ENCODE results near the gene AZI2.

The AZI2 gene

DNA sequence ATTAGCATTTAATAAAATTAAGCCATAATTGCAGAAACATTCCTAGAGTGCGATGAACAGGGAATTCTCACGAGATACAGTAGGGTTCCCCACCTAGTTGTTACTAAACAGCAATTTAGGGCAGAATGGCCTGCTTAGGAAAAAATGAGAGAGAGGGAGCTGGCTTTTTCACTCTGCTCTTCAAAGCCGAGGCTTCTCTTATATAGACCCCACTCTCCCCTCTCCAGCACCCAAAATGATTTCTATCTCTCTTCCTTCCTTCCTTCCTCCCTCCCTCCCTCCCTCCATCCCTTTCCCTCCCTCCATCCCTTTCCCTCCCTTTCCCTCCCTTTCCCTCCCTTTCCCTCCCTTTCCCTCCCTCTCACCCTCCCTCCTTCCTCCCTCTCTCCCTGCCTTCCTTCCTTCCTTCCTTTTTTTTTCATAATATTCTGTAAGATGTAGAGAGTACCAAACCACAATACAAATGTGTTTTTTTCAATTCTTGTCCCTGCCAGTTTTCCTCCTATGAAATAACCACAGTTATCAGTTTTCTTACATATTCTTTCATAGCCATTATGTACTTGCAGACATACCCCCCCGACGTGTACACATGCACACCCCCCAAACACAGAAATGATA lies 48.2 kb downstream of the AZI2 start:
- DNase-seq = no peak

GRCh38 chr3:28299705-28300104 lies 48.9 kb downstream of the AZI2 start:
- no peak for DNase-seq

- DNase-seq = no peak
Measured at GRCh38 chr3:28295898-28296490, 52.6 kb downstream of the AZI2 start.

- no peak for DNase-seq
Measured at GRCh38 chr3:28294667-28295413, 53.8 kb downstream of the AZI2 start.

GRCh38 chr3:28292622-28293021 lies 56.0 kb downstream of the AZI2 start:
- no peak for DNase-seq

DNA sequence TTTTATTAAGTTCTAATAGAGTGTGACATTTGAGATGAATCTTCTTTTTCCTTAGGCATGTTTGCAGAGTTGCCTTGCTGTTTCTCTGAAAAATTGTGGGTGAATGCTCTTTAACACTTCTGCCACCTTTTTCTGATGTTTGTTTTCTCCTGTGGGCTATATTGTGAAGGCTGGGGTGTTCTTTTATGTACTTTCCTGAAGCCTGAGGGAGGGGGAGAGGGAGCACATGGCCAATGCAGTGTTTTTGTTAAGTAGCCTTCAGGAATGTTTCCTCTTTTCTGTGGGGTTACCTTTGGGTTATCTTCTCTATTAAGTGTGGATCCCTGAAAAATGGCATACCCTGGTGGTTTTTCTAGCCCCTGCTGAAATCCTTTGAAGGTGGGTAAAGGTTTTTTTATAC lies 57.0 kb downstream of the AZI2 start:
- DNase-seq = no peak

- DNase-seq = no peak
Measured at GRCh38 chr3:28290863-28291300, 57.7 kb downstream of the AZI2 start.

DNA sequence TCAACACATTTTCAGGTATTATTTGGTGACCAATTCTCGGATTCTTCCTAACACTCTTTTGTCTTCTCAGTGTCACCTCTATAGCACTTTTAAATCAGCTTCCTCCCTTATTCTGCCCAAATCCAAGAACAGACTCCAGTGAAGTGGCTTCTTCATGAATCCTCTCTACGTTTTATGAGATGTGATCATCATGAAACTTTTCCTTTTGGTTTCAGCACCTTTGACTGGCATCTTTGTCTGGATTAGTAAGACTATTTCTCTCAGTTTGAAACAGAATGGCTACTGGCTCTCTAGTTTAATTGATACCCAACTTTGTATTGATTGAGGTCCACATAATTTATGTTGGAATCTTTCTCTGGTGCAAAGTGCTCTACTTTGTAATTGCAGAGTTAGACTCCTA lies 61.6 kb downstream of the AZI2 start:
- DNase-seq = no peak

- DNase-seq = no peak
Measured at GRCh38 chr3:28286595-28286994, 62.0 kb downstream of the AZI2 start.

DNA sequence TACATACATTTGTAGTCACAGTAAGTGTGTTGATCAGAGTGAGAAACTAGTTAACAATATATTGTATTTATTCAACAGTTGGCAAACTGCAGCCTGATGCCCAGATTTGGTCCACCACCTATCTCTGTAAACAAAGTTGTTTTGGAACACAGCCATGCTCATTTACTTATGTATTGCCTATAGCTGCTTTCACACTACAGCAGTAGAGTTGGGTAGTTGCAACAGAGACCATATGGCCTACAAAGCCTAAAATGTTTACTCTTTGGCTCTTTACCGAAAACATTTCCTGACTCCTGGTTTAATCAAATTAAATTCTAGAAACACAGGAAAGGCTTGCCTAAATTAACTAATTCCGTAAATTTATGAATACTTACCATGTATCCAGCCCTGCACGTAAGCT lies 67.8 kb downstream of the AZI2 start:
- DNase-seq = no peak

- no peak for DNase-seq
Measured at GRCh38 chr3:28279770-28280169, 68.9 kb downstream of the AZI2 start.

GRCh38 chr3:28278918-28279317 lies 69.7 kb downstream of the AZI2 start:
- DNase-seq = no peak

DNA sequence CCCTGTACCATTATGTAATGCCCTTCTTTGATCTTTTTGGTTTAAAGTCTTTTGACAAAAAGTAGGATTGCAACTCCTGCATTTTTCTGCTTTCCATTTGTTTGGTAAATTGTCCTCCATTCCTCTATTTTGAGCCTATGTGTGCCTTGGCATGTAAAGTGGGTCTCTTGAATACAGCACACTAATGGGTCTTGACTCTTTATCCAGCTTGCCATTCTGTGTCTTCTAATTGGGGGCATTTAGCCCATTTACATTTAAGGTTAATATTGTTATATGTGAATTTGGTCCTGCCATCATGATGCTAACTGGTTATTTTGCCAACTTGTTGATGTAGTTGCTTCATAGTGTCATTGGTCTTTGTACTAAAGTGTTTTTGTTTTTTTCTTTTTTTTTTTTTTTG lies 74.8 kb downstream of the AZI2 start:
- DNase-seq = no peak
